ENCODE results near the gene IL16.

Gene IL16

DNA sequence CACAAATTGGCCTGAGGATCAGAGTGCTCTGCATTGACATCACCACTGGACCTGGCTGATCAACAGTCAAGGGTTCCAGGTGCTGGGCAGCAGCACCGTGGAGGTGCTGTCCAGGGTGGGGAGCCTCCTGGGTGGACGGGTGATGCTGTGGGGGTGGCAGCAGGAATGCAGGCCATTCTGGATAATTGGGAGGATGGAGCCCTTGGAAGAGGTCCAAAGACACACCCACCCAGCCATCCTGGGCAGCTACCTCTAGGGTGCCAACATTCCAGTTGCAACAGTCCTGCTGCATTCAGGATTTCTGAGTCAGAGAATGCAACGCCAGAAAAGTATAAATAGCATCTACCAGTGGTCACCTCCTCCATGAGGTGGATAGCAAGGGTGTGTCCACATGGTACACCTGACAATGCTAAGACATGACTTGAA lies 100.5 kb downstream of the IL16 start:
- peak; percentile 42 for DNase-seq
- in situ Hi-C loops (cut with HindIII; ENCODE audit: low pct_ligation_motif_present, low pct_unique_long_range_greater_than_20kb, low sequenced_read_pairs): no loop called here

DNA sequence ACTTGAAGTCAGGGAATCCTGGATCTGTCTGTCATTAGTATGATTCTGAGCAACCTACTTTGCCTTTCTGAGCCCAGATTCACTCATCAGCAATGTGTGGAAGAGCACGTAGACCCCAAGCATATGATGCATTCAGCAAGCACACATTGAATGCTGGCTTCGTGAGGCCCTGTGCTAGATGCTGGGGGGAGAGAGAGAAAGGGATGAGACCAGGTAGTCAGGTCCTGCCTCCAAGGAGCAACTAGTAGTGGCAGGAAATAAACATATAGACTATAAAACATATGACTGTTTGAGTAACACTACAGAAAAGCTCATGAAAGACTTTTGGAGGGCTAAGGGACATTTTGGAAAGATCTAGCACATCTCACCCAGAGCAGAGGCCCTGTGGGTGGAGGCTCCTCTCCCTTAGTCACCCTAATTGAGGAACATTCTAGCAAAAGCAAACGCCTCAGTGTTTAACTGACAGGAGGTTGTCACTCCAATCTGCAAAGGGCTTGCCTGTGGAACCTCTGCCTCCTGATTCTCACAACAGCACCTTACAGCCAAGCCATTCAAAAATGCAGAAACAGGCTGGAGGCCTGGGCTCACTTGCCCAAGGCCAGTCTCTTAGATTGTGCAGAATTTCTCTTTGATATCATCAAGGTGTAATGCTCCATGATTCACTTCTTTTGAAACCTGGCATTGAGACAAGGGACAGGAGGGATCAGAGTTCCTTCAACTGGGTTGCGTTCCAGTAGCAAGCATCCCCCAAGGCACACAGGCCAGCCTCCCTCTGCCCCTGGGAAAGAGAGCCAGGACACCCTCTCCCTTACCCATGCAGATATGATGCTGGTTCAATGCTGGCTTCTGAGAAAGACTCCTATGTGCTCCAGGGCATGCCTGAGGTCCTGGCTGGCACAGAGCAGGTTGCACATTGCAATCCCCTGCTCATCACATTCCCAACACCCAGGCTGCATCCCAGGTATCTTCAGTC lies 101.2 kb downstream of the IL16 start:
- in situ Hi-C loops (cut with HindIII; ENCODE audit: low pct_ligation_motif_present, low pct_unique_long_range_greater_than_20kb, low sequenced_read_pairs): no loop called here
- no peak for DNase-seq

- no peak for DNase-seq
- in situ Hi-C loops (cut with HindIII; ENCODE audit: low pct_ligation_motif_present, low pct_unique_long_range_greater_than_20kb, low sequenced_read_pairs): no loop called here
These were observed 101.9 kb downstream of the IL16 start for GRCh38 chr15:81298611-81299010.

GRCh38 chr15:81299156-81299555 lies 102.5 kb downstream of the IL16 start:
- no peak for DNase-seq
- in situ Hi-C loops (cut with HindIII; ENCODE audit: low pct_ligation_motif_present, low pct_unique_long_range_greater_than_20kb, low sequenced_read_pairs): no loop called here

- DNase-seq: no peak
- in situ Hi-C loops (cut with HindIII; ENCODE audit: low pct_ligation_motif_present, low pct_unique_long_range_greater_than_20kb, low sequenced_read_pairs): no loop called here
These were observed 103.1 kb downstream of the IL16 start for GRCh38 chr15:81299630-81300273.

- in situ Hi-C loops (cut with HindIII; ENCODE audit: low pct_ligation_motif_present, low pct_unique_long_range_greater_than_20kb, low sequenced_read_pairs): no loop called here
- no peak for DNase-seq
These were observed 104.7 kb downstream of the IL16 start for GRCh38 chr15:81301385-81301784.

DNA sequence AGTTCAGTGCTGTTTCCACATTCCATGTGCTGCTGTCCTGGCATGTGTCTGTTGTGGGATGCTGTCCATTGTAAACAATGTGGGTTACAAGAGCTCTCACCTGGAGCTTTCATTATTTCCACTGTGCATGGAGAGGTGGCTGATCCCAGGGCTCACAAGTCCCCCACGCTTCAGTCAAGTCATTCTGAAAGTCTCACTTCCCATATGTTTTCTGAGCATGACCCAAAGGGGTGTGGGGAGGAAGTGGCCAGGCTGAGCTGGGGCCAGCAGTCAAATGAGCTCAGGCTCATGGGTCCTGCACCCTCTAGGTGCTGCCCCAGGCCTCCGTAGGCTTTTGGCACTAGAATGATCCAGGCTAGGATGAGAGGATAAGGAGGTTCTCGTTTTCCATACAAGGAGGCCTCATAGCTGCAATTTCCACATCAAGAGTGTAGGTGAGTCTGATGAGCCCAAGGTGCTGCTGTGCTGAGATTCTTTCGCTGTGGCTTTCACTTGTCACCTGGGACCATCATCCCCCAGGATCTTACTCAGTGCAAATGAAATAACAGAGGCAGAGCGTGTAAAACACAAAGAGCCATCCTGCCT lies 105.2 kb downstream of the IL16 start:
- DNase-seq: no peak
- in situ Hi-C loops (cut with HindIII; ENCODE audit: low pct_ligation_motif_present, low pct_unique_long_range_greater_than_20kb, low sequenced_read_pairs): no loop called here

GRCh38 chr15:81302701-81303109 lies 106.0 kb downstream of the IL16 start:
- in situ Hi-C loops (cut with HindIII; ENCODE audit: low pct_ligation_motif_present, low pct_unique_long_range_greater_than_20kb, low sequenced_read_pairs): no loop called here
- DNase-seq: no peak

DNA sequence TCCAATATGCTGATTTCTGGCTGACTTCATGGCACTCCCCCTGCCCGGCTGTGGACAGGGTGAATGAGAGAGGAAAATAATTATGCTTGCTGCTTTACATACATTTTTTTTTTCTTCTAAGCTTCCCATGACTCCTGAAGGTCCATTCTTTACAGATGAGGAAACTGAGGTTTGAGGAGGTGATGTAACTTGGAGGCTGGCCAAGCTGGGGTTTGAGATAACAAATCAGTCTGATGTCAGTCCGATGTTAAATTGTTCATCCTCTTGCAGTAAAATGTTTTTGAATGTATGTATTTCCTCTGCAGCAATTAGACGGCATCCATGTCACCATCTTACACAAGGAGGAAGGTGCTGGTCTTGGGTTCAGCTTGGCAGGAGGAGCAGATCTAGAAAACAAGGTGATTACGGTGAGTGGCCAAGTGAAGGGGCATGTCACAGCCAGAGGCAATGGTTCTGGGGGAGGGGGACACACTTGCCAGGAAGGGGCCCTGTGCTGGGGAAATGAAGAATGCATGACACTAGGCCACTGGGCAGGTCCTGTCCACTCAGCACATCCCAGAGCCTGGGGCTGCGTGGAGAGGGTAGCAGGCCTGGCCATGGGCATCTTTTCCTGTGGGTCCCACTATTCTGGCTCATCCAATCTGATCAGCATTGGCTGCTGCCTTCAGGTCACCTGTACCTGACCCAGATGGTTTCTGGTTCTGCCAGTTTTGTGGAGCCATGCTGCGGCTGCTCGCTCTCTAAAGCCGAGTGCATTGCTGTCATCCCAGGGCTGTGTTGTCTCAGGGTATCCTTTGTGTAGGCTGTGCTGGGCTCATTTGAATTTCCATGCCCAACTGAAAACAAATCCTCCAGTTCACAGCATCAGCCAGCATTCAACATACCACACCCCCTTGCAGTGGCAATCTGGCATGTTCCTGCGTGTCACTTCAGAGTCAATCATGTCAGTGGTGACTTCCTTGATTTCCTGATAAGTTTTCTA lies 106.9 kb downstream of the IL16 start:
- in situ Hi-C loops (cut with HindIII; ENCODE audit: low pct_ligation_motif_present, low pct_unique_long_range_greater_than_20kb, low sequenced_read_pairs): no loop called here

GRCh38 chr15:81304226-81304625 lies 107.5 kb downstream of the IL16 start:
- in situ Hi-C loops (cut with HindIII; ENCODE audit: low pct_ligation_motif_present, low pct_unique_long_range_greater_than_20kb, low sequenced_read_pairs): no loop called here
- no peak for DNase-seq

More for the DNA sequence above, 106.9 kb downstream of the IL16 start:
- no peak for DNase-seq

- DNase-seq: no peak
- in situ Hi-C loops (cut with HindIII; ENCODE audit: low pct_ligation_motif_present, low pct_unique_long_range_greater_than_20kb, low sequenced_read_pairs): no loop called here
These were observed 111.6 kb downstream of the IL16 start for GRCh38 chr15:81308260-81308659.

DNA sequence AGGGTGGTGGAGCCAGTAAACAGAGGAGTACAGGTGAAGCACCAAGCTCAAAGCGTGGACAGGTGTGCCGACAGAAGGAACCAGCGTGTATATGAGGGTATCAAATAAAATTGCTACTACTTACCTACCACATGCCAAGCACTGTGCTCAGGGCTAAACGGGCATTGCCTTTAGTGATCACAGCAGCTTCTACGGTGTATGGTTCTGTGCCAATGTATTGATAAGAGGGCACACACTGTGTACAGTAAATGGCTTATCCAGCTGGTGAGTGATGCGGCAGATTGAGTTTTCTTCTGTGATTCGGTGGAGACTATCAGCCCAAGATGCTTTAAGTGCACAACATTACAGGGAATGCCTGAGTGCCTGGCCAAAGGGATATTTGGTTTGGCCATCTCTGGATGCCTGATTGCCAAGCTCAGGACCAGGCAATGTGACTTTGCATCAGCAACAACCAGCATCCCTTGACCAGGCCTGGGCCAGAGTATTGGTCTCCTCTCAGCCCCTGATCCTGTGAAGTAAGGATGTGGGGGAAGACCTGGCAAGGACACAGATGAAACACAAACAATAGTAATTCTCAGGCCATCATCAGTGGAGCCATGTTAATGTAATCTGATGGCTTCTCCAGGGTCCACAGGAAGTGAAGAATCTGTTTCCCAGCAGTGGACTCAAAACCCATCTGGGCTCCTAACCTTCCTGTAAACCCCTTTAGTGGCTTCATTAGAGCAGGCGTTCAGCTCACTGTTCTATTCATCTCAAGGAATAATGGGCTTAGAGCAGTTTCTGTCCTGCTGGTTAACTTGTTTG lies 113.2 kb downstream of the IL16 start:
- in situ Hi-C loops (cut with HindIII; ENCODE audit: low pct_ligation_motif_present, low pct_unique_long_range_greater_than_20kb, low sequenced_read_pairs): no loop called here
- DNase-seq: no peak

GRCh38 chr15:81310480-81310879 lies 113.8 kb downstream of the IL16 start:
- in situ Hi-C loops (cut with HindIII; ENCODE audit: low pct_ligation_motif_present, low pct_unique_long_range_greater_than_20kb, low sequenced_read_pairs): no loop called here
- no peak for DNase-seq

DNA sequence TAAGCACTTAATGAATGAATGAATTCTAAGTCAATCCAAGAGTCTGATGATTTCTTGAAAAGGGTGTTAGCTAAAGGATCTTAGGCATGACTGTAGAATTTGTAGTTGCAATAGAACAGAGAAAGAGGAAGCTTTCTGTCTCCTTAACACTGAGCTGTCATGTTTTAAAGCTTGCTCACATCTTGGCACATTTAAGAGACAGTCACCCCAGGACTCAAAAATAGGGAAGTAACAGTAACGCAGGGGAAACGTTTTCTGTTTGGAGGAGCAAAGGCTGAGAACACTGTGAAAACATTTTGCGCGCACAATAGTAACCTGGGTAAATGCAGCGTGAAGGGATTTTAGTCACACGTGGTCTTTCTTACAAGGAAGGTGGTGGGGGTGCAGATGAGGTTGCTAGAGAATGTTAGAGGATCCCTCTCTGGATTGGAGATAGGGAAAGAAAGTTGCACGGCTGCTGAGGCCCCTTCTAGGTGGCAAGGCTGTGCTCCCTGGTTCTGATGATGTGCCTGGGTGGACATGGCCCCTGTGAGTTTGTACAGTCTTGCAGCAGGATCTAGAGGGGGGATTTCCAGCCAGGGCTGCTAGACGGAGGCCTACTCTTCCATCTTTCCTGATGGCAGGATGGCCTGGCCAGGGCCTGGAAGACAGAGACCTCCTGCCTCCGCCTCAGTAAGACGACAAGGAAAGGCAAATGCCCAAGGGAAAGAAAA lies 115.2 kb downstream of the IL16 start:
- DNase-seq: no peak
- in situ Hi-C loops (cut with HindIII; ENCODE audit: low pct_ligation_motif_present, low pct_unique_long_range_greater_than_20kb, low sequenced_read_pairs): no loop called here

GRCh38 chr15:81312790-81313543 lies 116.3 kb downstream of the IL16 start:
- in situ Hi-C loops (cut with HindIII; ENCODE audit: low pct_ligation_motif_present, low pct_unique_long_range_greater_than_20kb, low sequenced_read_pairs): no loop called here

DNA sequence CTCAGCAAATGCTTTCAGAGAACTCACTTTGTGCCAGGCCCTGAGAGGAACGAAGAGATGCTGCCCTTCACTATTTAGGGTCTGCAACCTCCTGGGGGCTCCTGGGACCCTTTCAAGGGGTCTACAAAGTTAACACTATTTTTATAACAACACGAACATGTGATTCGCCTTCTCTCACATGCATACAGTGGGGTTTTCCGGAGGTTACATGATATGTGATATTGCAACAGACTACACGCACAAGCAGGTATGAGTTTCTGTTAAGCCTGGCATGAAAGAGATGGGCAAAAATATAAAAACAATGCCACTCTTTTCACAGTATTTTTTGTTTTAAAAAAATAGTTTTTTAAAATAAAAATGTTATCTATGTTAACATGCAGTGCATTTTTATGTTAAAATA lies 117.0 kb downstream of the IL16 start:
- no peak for DNase-seq
- in situ Hi-C loops (cut with HindIII; ENCODE audit: low pct_ligation_motif_present, low pct_unique_long_range_greater_than_20kb, low sequenced_read_pairs): no loop called here

More at GRCh38 chr15:81312790-81313543, 116.3 kb downstream of the IL16 start:
- DNase-seq: peak; percentile 98
